Vagina (tissue), 2 donors: ENCODE results near the gene NPC1L1. TPM values are rescaled to one million over a fixed set of nuclear protein-coding genes. Genes with fewer than 3 reads are reported as not detected.

Source experiments
- DNase-seq, 2 donors: peaks; one replicate each; pipeline ENCODE4 v3.0.0-alpha.2; 2017; ENCODE audit errors: extremely low spot score in 2 of 2
- H3K27ac ChIP-seq: fragments of 200-600 bp; sonication (generic); one replicate; pipeline ENCODE4 v1.5.1; 2019
- H3K27me3 ChIP-seq: fragments of 200-600 bp; sonication (generic); one replicate; pipeline ENCODE4 v1.5.1; 2019
- H3K36me3 ChIP-seq, 2 donors: fragments of 200-600 bp; sonication (generic); one replicate each; pipeline ENCODE4 v1.5.1; 2017 to 2019
- H3K4me1 ChIP-seq: fragments of 200-600 bp; sonication (generic); one replicate; pipeline ENCODE4 v1.5.1; 2019
- H3K4me3 ChIP-seq, 2 donors: fragments of 200-600 bp; sonication (generic); 1 replicate in 1 of 2; 2 replicates in 1 of 2; pipeline ENCODE4 v1.5.1; 2016 to 2019
- H3K9me3 ChIP-seq: fragments of 200-600 bp; sonication (generic); one replicate; pipeline ENCODE4 v1.5.1; 2019
- POLR2A ChIP-seq, 2 donors: fragments of 450-650 bp; IDR thresholded peaks; one replicate each; pipeline ENCODE4 v1.6.1; 2017; ENCODE audit warnings: antibody characterized with exemption in 2 of 2, mild to moderate bottlenecking in 2 of 2, moderate library complexity in 2 of 2
- POLR2AphosphoS5 ChIP-seq, 2 donors: sonication (generic); formaldehyde crosslinking; IDR thresholded peaks; one replicate each; pipeline ENCODE4 v1.9.0; 2017; ENCODE audit warnings: antibody characterized with exemption in 2 of 2, mild to moderate bottlenecking in 2 of 2, low read depth in 1 of 2; ENCODE audit not compliant: insufficient read depth in 1 of 2
- intact Hi-C: fragments of 100-400 bp; cut with DNase I; formaldehyde crosslinking; loops from one replicate; pipeline ENCODE4 v1.15.1; 2023
- total RNA-seq: library from RNA; depleted of rRNA; stranded (reverse); fragments of >200 nt; gene quantifications from one replicate; pipeline ENCODE4 v1.2.3, GENCODE V29; 2016
- TF ChIP-seq, protein P1 (sequence below), 3 experiments: fragments of 450-650 bp in 2 of 3; fragments of 200-600 bp in 1 of 3; sonication (generic) in 1 of 3; IDR thresholded peaks; one replicate each; pipeline ENCODE4 v1.5.1; 2017 to 2019; ENCODE audit warnings: antibody characterized with exemption in 3 of 3, mild to moderate bottlenecking in 2 of 3, moderate library complexity in 2 of 3

NPC1L1 gene
- total RNA-seq, 1 donor from 2014 or later = 0.49 TPM

DNA sequence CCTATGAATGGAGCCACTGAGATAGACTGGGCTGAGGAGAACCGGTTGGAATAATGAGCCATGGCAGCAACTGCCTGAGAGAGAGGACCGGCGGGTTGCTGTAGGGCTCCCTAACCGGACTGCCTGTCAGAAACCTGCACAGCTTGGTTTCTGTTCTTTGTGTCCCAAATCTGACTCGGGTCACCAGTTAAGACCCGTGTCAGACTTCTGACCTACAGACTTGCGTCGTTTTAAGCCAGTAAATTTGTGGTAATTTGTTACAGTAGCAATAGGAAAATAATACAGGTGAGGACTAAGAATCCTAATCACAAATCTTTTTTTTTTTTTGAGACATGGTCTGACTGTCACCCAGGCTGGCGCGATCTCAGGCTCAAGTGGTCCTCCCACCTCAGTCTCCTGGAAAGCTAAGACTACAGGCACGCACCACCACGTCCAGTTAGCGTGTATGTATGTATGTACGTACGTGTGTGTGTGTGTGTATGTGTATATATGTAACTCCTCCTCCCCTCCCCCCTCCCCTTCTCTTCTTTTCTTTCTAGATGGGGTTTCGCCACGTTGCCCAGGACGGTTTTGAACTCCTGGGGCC is 33.2 kb upstream of the NPC1L1 start:
- Histone ChIP-seq H3K9me3 (no peaks in the 10 kb centered on the region), H3K4me3 (peak overlapping the region; percentile 86 to 99), H3K27ac (peak overlapping the region; percentile 87), H3K4me1 (peaks cover 35% of the 10 kb centered on the region), H3K36me3 (peaks cover 0 to 54% of the 10 kb centered on the region in 2 donors), H3K27me3 (no peaks in the 10 kb centered on the region)
- intact Hi-C loops = loop anchor here (10.0 kb wide), 1 partner anchor 410 kb away; no protein-coding TSS in a partner anchor
- TF ChIP-seq, protein P1, sequence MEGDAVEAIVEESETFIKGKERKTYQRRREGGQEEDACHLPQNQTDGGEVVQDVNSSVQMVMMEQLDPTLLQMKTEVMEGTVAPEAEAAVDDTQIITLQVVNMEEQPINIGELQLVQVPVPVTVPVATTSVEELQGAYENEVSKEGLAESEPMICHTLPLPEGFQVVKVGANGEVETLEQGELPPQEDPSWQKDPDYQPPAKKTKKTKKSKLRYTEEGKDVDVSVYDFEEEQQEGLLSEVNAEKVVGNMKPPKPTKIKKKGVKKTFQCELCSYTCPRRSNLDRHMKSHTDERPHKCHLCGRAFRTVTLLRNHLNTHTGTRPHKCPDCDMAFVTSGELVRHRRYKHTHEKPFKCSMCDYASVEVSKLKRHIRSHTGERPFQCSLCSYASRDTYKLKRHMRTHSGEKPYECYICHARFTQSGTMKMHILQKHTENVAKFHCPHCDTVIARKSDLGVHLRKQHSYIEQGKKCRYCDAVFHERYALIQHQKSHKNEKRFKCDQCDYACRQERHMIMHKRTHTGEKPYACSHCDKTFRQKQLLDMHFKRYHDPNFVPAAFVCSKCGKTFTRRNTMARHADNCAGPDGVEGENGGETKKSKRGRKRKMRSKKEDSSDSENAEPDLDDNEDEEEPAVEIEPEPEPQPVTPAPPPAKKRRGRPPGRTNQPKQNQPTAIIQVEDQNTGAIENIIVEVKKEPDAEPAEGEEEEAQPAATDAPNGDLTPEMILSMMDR (IDR thresholded peaks at IDR 0.05) = no peak
- peak in 1 of 2 donors; percentile 6 for TF ChIP-seq POLR2AphosphoS5 (IDR thresholded peaks at IDR 0.05; ENCODE audit: insufficient read depth in 1 of 2, low read depth in 1 of 2)
- DNase-seq = no peak

DNA sequence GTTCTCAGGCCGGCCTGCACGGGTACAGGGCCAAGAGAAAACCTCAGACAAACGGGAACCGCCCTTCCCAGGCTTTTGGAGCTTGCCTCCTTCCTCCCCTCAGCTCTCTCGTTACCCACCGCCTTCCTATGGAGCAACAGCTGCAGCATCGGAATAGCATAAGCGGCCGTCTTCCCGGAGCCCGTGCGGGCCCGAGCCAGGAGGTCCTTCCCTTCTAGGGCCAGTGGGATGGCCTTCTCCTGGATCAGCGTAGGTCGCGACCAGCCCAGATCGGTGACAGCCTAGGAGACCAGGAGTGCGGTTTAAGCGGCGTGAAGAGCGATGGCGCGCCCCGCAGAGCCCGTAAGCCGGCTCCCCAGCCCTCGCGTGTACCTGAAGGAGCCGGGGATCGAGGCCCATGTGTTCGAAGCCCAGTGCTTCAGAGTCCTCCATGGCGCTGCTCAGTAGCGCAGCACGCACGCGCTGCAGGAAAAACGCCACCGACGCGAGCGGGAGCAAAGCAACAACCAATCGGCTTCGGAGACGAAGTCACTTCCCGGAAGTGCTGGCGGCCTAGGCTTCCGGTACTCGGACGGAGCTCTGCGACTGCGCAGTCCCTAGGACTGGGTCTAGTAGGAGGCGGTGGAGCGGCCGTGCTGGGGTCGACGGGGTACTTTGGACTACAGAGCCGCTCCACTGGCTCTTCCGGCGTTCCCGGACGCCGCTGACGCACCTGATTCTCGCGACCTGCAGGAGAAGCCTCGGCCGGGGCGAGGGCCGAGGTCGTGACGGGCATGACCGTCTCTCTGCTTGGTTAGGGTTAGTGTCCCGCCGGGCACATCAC is 32.5 kb upstream of the NPC1L1 start, which contains the start of gene DDX56:
Gene DDX56 (minus strand): TSS at position 445 of the 823 bp plus-strand sequence. CDS start 13 bp downstream, at position 432.
- intact Hi-C loops = loop anchor here (10.0 kb wide), 1 partner anchor 411 kb away; no protein-coding TSS in a partner anchor
- Histone ChIP-seq H3K9me3 (no peaks in the 10 kb centered on the region), H3K4me3 (peak within 1 kb of the TSS; percentile 86 to 99), H3K4me1 (peaks cover 35% of the 10 kb centered on the region), H3K27me3 (no peaks in the 10 kb centered on the region), H3K27ac (peak within 1 kb of the TSS; percentile 87), H3K36me3 (peaks cover 0 to 56% of the 10 kb centered on the region in 2 donors)
- DNase-seq = peak in 1 of 2 donors; percentile 91
- TF ChIP-seq, protein P1 (IDR thresholded peaks at IDR 0.05) = no peak
- peak in 1 of 2 donors; percentile 55 for TF ChIP-seq POLR2A (IDR thresholded peaks at IDR 0.05)
- TF ChIP-seq POLR2AphosphoS5 (IDR thresholded peaks at IDR 0.05; ENCODE audit: insufficient read depth in 1 of 2, low read depth in 1 of 2) = peak; percentile 98 to 99

DNA sequence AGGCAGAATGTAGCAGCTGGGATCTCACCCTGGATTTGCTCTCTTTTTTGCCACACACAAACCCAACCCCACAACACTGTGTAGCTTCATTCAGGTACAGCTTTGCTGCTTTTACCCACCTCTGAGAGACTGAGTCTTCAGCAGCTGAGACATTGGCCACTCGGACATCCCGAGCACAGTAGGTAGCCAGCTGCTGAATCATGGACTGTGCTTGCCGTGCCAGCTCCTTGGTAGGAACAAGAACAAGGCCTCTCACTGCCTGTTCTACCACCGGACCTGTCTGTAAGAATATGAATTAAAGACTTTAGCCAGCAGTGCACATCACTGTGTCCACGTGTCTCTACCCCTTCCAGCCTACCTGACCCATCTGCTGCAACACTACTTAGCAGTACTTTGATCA is 31.6 kb upstream of the NPC1L1 start:
- peak overlapping the region; percentile 86 to 99 for H3K4me3 ChIP-seq
- no peak overlapping the region for H3K27ac ChIP-seq
- TF ChIP-seq POLR2A (IDR thresholded peaks at IDR 0.05) (no peak), POLR2AphosphoS5 (IDR thresholded peaks at IDR 0.05; ENCODE audit: insufficient read depth in 1 of 2, low read depth in 1 of 2) (no peak)
- TF ChIP-seq, protein P1 (IDR thresholded peaks at IDR 0.05) = no peak
- H3K9me3 ChIP-seq = no peaks in the 10 kb centered on the region
- DNase-seq = no peak
- H3K36me3 ChIP-seq = peaks cover 0 to 57% of the 10 kb centered on the region in 2 donors
- intact Hi-C loops = loop anchor here (10.0 kb wide), 1 partner anchor 412 kb away; no protein-coding TSS in a partner anchor
- peaks cover 35% of the 10 kb centered on the region for H3K4me1 ChIP-seq
- no peaks in the 10 kb centered on the region for H3K27me3 ChIP-seq

DNA sequence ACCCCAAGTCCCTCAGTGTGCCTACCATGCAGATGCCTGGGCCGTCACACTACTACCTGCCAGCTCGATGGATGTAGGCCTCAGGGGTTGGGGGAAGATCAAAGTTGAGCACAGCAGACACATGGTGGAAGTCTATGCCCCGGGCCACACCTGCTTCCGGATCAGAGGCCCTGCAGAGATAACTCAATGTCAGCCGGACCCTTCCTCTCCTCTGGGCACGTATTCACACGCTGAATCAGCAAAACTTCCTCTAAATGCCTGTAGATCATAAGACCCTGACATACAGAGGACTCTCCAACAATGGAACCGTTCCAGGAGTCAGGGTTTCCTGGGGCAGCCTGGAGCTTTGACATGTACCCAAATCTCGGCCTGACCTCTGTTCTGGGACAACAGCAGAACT is 28.8 kb upstream of the NPC1L1 start:
- Histone ChIP-seq H3K4me3 (no peak overlapping the region), H3K4me1 (peaks cover 32% of the 10 kb centered on the region), H3K36me3 (peaks cover 0 to 64% of the 10 kb centered on the region in 2 donors), H3K27me3 (no peaks in the 10 kb centered on the region), H3K9me3 (no peaks in the 10 kb centered on the region), H3K27ac (no peak overlapping the region)
- no peak for TF ChIP-seq POLR2A (IDR thresholded peaks at IDR 0.05)
- TF ChIP-seq, protein P1 (IDR thresholded peaks at IDR 0.05) = no peak
- no peak for TF ChIP-seq POLR2AphosphoS5 (IDR thresholded peaks at IDR 0.05; ENCODE audit: insufficient read depth in 1 of 2, low read depth in 1 of 2)
- DNase-seq = peak in 1 of 2 donors; percentile 52
- intact Hi-C loops = loop anchor here (10.0 kb wide), 1 partner anchor 415 kb away; no protein-coding TSS in a partner anchor
